Hepatocyte (in vitro differentiated cells): ENCODE data around the gene ZSWIM7. TPM values are rescaled to one million over a fixed set of nuclear protein-coding genes. Genes with fewer than 3 reads are reported as not detected.

Experiments used
- DNase-seq: peaks from one replicate; pipeline ENCODE4 v3.0.0-alpha.2; 2016; ENCODE audit warnings: low spot score
- H2AFZ ChIP-seq: fragments of 200-600 bp; sonication (generic); 2 replicates; pipeline ENCODE4 v1.6.0; 2016; ENCODE audit warnings: antibody characterized with exemption, mild to moderate bottlenecking
- H3K27ac ChIP-seq: fragments of 200-600 bp; sonication (generic); 2 replicates; pipeline ENCODE4 v1.5.1; 2016; ENCODE audit warnings: mild to moderate bottlenecking
- H3K27me3 ChIP-seq: fragments of 200-600 bp; sonication (generic); 2 replicates; pipeline ENCODE4 v1.6.1; 2016
- H3K36me3 ChIP-seq: fragments of 200-600 bp; sonication (generic); replicated peaks from 2 replicates; pipeline ENCODE4 v1.5.1; 2016; ENCODE audit warnings: low read depth; ENCODE audit not compliant: insufficient read depth
- H3K4me1 ChIP-seq: fragments of 200-600 bp; sonication (generic); 2 replicates; pipeline ENCODE4 v1.5.1; 2016; ENCODE audit warnings: mild to moderate bottlenecking, moderate library complexity; ENCODE audit not compliant: insufficient read depth
- H3K4me2 ChIP-seq: fragments of 200-600 bp; sonication (generic); 2 replicates; pipeline ENCODE4 v1.6.0; 2016
- H3K4me3 ChIP-seq: fragments of 200-600 bp; sonication (generic); 2 replicates; pipeline ENCODE4 v1.5.1; 2016; ENCODE audit warnings: mild to moderate bottlenecking
- H3K79me2 ChIP-seq: fragments of 200-600 bp; sonication (generic); 2 replicates; pipeline ENCODE4 v1.6.0; 2017; ENCODE audit warnings: mild to moderate bottlenecking
- H3K9me2 ChIP-seq: fragments of 200-600 bp; sonication (generic); replicated peaks from 2 replicates; pipeline ENCODE4 v1.6.0; 2017; ENCODE audit warnings: mild to moderate bottlenecking; ENCODE audit not compliant: insufficient read depth
- H3K9me3 ChIP-seq: fragments of 200-600 bp; sonication (generic); 2 replicates; pipeline ENCODE4 v1.5.1; 2016; ENCODE audit warnings: low read depth, mild to moderate bottlenecking
- H4K20me1 ChIP-seq: fragments of 200-600 bp; sonication (generic); 2 replicates; pipeline ENCODE4 v1.6.0; 2016; ENCODE audit warnings: mild to moderate bottlenecking; ENCODE audit not compliant: insufficient read depth, poor library complexity, severe bottlenecking
- EZH2 ChIP-seq: fragments of 200-600 bp; sonication (generic); IDR thresholded peaks from 2 replicates; pipeline ENCODE4 v1.6.1; 2016; ENCODE audit warnings: antibody characterized with exemption, mild to moderate bottlenecking, borderline replicate concordance
- EZH2phosphoT487 ChIP-seq: fragments of 200-600 bp; sonication (generic); IDR thresholded peaks from one replicate; pipeline ENCODE4 v1.6.1; 2018; ENCODE audit warnings: antibody characterized with exemption, mild to moderate bottlenecking, low read depth, moderate library complexity; ENCODE audit not compliant: unreplicated experiment, severe bottlenecking
- WGBS: methylation state at CpG from one replicate; pipeline ENCODE4 v1.1.6; 2016; ENCODE audit warnings: low lambda C conversion rate; ENCODE audit errors: missing lambda C conversion rate; 5-methylcytosine and 5-hydroxymethylcytosine counted together
- polyA plus RNA-seq: library from polyadenylated mRNA; unstranded; fragments of >200 nt; fragmentation: Nextera tagmentation; extraction: Ambion mirVana; gene quantifications from 2 replicates; pipeline ENCODE4 v1.2.1, GENCODE V29; 2016
- total RNA-seq: library from RNA; depleted of rRNA; stranded (reverse); fragments of >200 nt; gene quantifications from 2 replicates; pipeline ENCODE4 v1.2.3, GENCODE V29; 2014
- TF ChIP-seq, protein P1 (sequence below): fragments of 200-600 bp; sonication (generic); IDR thresholded peaks from 2 replicates; pipeline ENCODE4 v1.5.1; 2016; ENCODE audit warnings: antibody characterized with exemption, mild to moderate bottlenecking; ENCODE audit not compliant: poor library complexity

The ZSWIM7 gene
- total and polyA plus RNA-seq, 2 experiments from 2014 or later, result 27.0 to 46.8 TPM

- H3K27ac ChIP-seq, result peak overlapping the region; percentile 46
Measured at GRCh38 chr17:15958484-15958854, 41.0 kb downstream of the ZSWIM7 start.

GRCh38 chr17:15957608-15958307 is 41.7 kb downstream of the ZSWIM7 start:
- TF ChIP-seq, protein P1, sequence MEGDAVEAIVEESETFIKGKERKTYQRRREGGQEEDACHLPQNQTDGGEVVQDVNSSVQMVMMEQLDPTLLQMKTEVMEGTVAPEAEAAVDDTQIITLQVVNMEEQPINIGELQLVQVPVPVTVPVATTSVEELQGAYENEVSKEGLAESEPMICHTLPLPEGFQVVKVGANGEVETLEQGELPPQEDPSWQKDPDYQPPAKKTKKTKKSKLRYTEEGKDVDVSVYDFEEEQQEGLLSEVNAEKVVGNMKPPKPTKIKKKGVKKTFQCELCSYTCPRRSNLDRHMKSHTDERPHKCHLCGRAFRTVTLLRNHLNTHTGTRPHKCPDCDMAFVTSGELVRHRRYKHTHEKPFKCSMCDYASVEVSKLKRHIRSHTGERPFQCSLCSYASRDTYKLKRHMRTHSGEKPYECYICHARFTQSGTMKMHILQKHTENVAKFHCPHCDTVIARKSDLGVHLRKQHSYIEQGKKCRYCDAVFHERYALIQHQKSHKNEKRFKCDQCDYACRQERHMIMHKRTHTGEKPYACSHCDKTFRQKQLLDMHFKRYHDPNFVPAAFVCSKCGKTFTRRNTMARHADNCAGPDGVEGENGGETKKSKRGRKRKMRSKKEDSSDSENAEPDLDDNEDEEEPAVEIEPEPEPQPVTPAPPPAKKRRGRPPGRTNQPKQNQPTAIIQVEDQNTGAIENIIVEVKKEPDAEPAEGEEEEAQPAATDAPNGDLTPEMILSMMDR, result no peak
- TF ChIP-seq EZH2 (no peak), EZH2phosphoT487 (no peak)
- Histone ChIP-seq H3K4me1 (peaks cover 5% of the 10 kb centered on the region), H3K27me3 (no peaks in the 10 kb centered on the region), H4K20me1 (no peaks in the 10 kb centered on the region), H3K79me2 (peaks cover 2% of the 10 kb centered on the region), H3K9me3 (no peaks in the 10 kb centered on the region), H3K36me3 (no peaks in the 10 kb centered on the region), H3K9me2 (no peaks in the 10 kb centered on the region), H2AFZ (no peak overlapping the region), H3K4me3 (no peak overlapping the region), H3K27ac (no peak overlapping the region), H3K4me2 (no peak overlapping the region)
- no peak for DNase-seq
- WGBS, result 91% methylated on average over 19 of the region's 19 CpGs

More at GRCh38 chr17:15958484-15958854, 41.0 kb downstream of the ZSWIM7 start:
- Histone ChIP-seq H3K36me3 (no peaks in the 10 kb centered on the region), H3K9me3 (no peaks in the 10 kb centered on the region), H3K4me2 (no peak overlapping the region), H4K20me1 (no peaks in the 10 kb centered on the region), H3K9me2 (no peaks in the 10 kb centered on the region), H3K79me2 (peaks cover 2% of the 10 kb centered on the region), H2AFZ (no peak overlapping the region), H3K27me3 (no peaks in the 10 kb centered on the region), H3K4me1 (peaks cover 5% of the 10 kb centered on the region), H3K4me3 (no peak overlapping the region)
- no peak for DNase-seq
- TF ChIP-seq, protein P1, result no peak
- no peak for TF ChIP-seq EZH2phosphoT487
- TF ChIP-seq EZH2, result no peak
- WGBS, result 86% methylated on average over 4 of the region's 4 CpGs

- Histone ChIP-seq H3K27me3 (no peaks in the 10 kb centered on the region), H2AFZ (no peak overlapping the region), H3K9me3 (no peaks in the 10 kb centered on the region), H3K9me2 (no peaks in the 10 kb centered on the region), H3K36me3 (no peaks in the 10 kb centered on the region), H3K79me2 (peaks cover 2% of the 10 kb centered on the region), H3K27ac (no peak overlapping the region), H3K4me3 (no peak overlapping the region), H4K20me1 (no peaks in the 10 kb centered on the region), H3K4me1 (peaks cover 5% of the 10 kb centered on the region), H3K4me2 (no peak overlapping the region)
- TF ChIP-seq, protein P1, result no peak
- no peak for TF ChIP-seq EZH2
- no peak for TF ChIP-seq EZH2phosphoT487
- WGBS, result 90% methylated on average over 6 of the region's 6 CpGs
- no peak for DNase-seq
Measured at GRCh38 chr17:15957206-15957605, 42.3 kb downstream of the ZSWIM7 start.
